Measurements from ENCODE around the gene GLI1. TPM values are rescaled to one million over a fixed set of nuclear protein-coding genes. Genes with fewer than 3 reads are reported as not detected.
"Not testable (repeated sequence)": the region's sequence is repeated elsewhere in the genome, so short reads cannot be mapped to it uniquely, and the experiment has no call there.

Gene GLI1
- total RNA-seq, 1 donor from 2014 or later, result 0.72 TPM

GRCh38 chr12:57498132-57498502 is 38.5 kb downstream of the GLI1 start:
- ATAC-seq, result peak; percentile 27

GRCh38 chr12:57498571-57498970 is 39.0 kb downstream of the GLI1 start:
- ATAC-seq, result peak; percentile 9

DNA sequence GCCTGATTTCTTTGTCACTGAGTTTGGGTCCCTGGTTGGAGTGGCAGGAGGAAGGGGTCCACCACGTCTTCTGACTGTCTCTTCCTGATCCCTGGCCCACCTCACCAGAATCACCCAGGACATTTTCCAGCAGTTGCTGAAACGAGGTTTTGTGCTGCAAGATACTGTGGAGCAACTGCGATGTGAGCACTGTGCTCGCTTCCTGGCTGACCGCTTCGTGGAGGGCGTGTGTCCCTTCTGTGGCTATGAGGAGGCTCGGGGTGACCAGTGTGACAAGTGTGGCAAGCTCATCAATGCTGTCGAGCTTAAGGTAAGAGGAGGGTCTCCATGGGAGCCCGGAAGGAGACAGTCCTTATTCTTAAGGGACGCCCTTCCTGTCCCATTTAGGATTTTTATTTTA is 40.6 kb downstream of the GLI1 start:
- no peak for ATAC-seq

DNA sequence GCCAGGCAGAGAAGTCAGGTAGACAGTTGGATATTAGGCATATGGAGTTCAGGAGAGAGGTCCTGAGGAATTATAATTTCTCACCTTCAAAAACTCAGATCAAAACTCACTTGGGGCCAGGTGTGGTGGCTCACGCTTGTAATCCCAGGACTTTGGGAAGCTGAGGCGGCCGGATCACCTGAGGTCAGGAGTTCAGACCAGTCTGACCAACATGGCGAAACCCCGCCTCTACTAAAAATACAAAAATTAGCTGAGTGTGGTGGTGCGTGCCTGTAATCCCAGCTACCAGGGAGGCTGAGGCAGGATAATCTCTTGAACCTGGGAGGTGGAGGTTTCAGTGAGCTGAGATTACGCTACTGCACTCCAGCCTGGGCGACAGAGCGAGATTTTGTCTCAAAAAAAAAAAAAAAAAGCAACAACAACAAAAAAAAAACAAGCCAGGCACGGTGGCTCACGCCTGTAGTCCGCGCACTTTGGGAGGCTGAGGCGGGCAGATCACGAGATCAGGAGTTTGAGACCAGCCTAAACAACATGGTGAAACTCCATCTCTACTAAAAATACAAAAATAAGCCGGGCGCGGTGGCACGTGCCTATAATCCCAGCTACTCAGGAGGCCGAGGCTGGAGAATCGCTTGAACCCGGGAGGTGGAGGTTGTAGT is 42.9 kb downstream of the GLI1 start:
- not testable (repeated sequence) for ATAC-seq

GRCh38 chr12:57506541-57506940 is 47.0 kb downstream of the GLI1 start:
- ATAC-seq, result not testable (repeated sequence)

DNA sequence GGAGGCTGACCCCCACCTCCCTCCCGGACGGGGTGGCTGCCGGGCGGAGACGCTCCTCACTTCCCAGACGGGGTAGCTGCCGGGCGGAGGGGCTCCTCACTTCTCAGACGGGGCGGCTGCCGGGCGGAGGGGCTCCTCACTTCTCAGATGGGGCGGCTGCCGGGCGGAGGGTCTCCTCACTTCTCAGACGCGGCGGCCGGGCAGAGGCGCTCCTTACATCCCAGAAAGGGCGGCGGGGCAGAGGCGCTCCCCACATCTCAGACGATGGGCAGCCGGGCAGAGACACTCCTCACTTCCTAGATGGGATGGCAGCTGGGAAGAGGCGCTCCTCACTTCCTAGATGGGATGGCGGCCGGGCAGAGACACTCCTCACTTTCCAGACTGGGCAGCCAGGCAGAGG is 48.2 kb downstream of the GLI1 start:
- not testable (repeated sequence) for ATAC-seq

- ATAC-seq, result no peak
Observed at GRCh38 chr12:57511161-57511560, 51.6 kb downstream of the GLI1 start.

GRCh38 chr12:57511588-57512325 is 52.2 kb downstream of the GLI1 start:
- no peak for ATAC-seq

DNA sequence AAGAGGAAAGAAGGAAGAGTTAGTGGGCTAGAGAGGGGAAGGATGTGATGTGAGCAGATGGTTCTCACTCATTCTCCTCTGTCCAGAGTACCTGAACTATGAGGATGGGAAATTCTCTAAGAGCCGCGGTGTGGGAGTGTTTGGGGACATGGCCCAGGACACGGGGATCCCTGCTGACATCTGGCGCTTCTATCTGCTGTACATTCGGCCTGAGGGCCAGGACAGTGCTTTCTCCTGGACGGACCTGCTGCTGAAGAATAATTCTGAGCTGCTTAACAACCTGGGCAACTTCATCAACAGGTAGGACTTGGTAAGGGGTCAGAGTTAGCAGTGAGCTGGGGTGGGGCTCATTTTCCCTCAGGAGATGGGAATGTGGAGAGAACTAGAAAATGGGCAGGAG is 53.1 kb downstream of the GLI1 start:
- no peak for ATAC-seq

GRCh38 chr12:57513266-57513665 is 53.7 kb downstream of the GLI1 start:
- no peak for ATAC-seq

GRCh38 chr12:57513677-57514076 is 54.1 kb downstream of the GLI1 start:
- ATAC-seq, result not testable (repeated sequence)

DNA sequence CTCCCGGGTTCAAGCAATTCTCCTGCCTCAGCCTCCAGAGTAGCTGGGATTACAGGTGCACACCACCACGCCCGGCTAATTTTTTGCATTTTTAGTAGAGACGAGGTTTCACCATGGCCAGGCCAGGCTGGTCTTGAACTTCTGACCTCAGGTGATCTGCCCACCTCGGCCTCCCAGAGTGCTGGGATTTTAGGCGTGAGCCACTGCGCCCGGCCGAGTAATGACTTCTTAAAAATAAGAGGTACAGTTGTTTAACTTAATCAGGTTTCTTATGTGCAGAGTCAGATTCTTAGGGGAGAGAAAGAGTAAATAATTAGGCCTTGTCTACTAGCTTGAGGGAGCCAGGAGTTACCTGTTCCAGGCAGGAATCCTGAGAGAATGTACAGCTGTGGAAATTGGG is 54.7 kb downstream of the GLI1 start:
- ATAC-seq, result not testable (repeated sequence)

DNA sequence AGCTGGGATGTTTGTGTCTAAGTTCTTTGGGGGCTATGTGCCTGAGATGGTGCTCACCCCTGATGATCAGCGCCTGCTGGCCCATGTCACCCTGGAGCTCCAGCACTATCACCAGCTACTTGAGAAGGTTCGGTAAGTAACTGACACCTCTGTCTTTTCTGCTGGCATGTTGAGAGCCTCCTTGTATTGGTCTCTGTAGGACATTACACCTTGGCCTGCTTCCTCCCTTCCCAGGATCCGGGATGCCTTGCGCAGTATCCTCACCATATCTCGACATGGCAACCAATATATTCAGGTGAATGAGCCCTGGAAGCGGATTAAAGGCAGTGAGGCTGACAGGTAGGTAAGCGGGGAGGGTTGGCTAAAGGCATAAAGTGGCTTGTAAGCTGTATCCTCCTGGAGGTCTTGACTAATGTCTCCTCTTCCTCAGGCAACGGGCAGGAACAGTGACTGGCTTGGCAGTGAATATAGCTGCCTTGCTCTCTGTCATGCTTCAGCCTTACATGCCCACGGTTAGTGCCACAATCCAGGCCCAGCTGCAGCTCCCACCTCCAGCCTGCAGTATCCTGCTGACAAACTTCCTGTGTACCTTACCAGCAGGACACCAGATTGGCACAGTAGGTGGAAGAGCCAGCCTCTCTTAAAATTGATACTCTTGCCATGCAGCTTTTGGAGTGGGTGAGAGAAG is 55.3 kb downstream of the GLI1 start:
- ATAC-seq, result no peak

DNA sequence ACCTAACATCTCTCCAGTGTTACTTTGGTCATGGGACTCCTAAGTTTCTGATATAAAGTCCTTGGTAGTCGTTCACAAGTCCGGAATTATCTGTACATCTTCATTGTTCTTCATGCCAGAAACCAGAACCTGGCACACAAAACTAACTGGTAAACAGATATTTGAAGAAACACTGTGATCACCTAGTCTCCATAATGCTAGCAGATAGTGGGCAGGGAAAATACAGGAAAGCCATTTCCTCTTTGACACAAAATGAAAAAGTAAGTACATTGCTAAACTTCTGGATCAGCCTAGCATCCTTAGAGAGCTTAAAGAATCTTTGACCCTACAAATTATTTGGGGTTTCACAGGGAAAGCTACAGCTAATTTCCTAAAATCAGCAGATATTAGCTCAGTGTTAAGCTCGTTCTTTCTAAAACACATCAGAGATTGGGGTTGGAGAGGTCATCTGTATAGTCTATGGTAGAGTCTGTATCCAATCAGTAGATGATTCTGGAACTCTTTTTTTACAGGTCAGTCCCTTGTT is 55.9 kb downstream of the GLI1 start:
- no peak for ATAC-seq

DNA sequence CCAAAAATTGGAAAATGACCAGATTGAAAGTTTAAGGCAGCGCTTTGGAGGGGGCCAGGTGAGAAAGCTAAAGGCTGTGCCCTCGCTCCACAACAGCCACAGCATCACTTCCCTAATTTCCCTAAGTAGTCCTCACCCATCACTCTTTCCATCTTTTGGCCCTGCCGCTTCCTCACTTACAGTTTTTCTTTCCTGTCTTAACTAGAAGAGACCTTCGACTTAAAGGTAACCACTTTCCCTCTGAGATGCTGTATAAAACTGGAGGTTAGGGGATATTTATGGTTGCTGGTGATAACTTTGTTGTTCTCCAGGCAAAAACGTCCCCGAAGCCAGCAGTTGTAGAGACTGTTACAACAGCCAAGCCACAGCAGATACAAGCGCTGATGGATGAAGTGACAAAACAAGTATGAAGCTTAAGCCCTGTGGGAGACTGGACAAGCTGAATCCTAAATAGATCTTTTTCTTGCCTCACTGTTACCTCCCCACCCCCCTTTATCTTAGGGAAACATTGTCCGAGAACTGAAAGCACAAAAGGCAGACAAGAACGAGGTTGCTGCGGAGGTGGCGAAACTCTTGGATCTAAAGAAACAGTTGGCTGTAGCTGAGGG is 56.5 kb downstream of the GLI1 start:
- ATAC-seq, result no peak

- no peak for ATAC-seq
Observed at GRCh38 chr12:57516617-57517153, 57.1 kb downstream of the GLI1 start.

GRCh38 chr12:57517187-57517586 is 57.6 kb downstream of the GLI1 start:
- no peak for ATAC-seq

GRCh38 chr12:57517718-57518117 is 58.1 kb downstream of the GLI1 start:
- ATAC-seq, result not testable (repeated sequence)

DNA sequence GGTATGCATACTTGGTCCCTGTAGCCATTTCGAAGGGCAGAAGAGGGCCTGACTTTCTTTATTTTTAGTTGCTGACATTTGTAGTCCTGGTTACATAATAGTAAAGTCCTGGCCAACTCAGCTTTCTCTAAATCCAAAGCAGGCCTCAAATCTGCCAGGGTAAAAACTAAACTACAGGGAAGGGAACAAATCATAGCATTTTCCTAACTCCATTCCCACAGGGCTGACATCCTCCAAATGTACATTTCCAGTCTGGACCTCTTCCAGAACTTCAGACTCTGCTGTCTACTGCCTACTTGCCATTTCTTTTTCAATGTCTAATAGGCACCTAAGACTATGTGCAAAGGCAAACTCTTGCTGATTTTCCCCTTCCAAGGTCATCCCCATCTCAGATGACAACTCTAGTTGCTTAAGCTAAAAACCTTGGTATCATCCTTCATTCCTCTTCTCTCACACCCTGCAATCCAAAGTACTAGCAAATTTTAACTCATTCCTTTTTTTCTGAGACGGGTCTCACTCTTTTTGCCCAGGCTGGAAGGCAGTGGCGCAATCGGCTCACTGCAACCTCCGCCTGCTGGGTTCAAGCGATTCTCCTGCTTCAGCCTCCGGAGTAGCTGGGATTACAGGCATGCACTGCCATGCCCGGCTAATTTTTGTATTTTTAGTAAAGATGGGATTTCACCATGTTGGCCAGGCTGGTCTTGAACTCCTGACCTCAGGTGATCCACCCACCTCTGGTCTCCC is 58.8 kb downstream of the GLI1 start:
- ATAC-seq, result no peak

DNA sequence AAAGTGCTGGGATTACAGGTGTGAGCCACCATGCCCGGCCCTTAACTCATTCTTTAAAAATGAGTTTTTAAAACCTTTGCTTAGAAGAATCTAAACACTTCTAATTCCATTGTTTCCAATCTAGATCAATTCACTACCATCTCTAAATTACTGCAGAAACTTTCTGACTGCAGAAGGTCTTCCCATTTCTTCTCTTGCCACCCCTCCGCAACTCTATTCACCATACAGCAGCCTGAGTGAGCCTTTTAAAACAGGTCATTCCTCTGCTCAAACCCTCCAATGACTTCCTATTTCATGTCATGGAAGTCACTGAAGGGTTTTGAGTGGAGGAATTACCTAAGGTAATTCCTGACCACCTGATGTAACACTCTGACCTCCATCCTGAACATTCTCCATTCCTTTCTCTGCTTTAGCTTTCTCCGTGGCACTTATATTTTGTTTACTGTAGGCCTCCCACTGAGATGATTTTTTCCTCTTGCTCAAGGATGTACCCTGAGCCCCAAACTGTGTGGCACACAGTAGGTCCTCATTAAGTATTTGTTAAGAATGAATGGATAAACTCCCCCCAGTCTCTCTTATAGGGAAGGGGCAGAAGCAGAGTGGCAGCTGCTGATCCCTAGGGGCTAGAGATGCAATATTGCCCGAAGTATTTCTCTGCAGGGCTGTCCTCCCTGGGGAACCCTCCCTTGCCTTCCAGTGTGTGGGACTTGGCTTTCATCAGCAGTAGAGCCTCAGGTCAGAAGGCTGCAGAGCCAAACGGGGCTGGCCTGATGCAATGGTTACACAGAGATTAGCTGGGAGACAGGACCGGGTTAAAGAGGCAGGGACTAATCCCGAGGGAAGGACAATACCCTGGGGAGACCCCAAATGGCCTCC is 59.6 kb downstream of the GLI1 start:
- peak; percentile 6 for ATAC-seq

DNA sequence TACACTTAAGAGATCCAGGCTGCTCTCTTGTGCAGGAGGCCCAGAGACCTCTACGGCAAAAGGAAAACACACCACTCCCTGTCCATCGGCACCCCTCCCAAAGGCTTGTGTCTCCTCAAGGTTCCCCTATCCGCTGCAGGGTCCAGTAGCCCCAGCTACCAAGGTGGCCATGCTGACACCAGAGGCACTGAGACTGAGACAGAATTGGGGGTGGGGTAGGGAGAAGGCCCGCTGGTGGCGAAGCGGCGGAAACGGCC is 60.1 kb downstream of the GLI1 start:
- ATAC-seq, result peak; percentile 1
